ENCODE measurements around the gene CKAP4. TPM values are rescaled to one million over a fixed set of nuclear protein-coding genes. Genes with fewer than 3 reads are reported as not detected.

Gene CKAP4
- total RNA-seq, 1 experiment from 2014 or later = 108 TPM

- Mint-ChIP-seq H3K4me3 (ENCODE audit: low read depth, unreplicated experiment) (no peak overlapping the region), H3K36me3 (ENCODE audit: insufficient read depth, unreplicated experiment) (no peaks in the 10 kb centered on the region), H3K27me3 (ENCODE audit: unreplicated experiment) (peaks cover 60% of the 10 kb centered on the region), H3K27ac (ENCODE audit: unreplicated experiment) (no peak overlapping the region), H3K9me3 (ENCODE audit: low read depth, unreplicated experiment) (no peaks in the 10 kb centered on the region), H3K4me1 (ENCODE audit: low read depth, unreplicated experiment) (no peaks in the 10 kb centered on the region)
- DNase-seq = no peak
- intact Hi-C loops (cut with micrococcal nuclease; ENCODE audit: unreplicated experiment) = no loop called here
- no peak for TF ChIP-seq CTCF (IDR thresholded peaks at IDR 0.05; ENCODE audit: unreplicated experiment)
- BruUV-seq (replicated peaks) = no TSS peak
- CTCF ChIA-PET = no interaction called here
Measured at GRCh38 chr12:106197906-106198623, 49.8 kb downstream of the CKAP4 start.

DNA sequence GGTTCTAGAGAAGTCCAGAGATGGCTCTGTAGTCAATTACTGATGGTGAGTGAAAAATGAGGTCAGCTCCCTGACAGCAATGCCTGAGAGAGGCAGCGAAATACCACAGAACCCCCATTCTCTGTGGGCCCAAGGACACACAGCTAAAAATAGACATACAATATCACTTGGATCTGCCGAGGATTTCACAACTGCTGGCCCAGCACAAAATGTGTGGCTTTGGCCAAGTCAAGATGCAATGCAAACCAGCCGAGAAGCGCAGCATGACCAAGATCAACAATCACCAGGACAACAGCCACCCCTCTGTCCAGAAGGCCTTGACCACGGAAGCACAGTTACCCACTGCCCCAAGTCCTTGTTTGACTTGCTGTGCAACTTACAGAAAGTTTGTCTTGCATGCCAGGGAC, 52.2 kb downstream of the CKAP4 start:
- Mint-ChIP-seq H3K27ac (ENCODE audit: unreplicated experiment) (no peak overlapping the region), H3K9me3 (ENCODE audit: low read depth, unreplicated experiment) (no peaks in the 10 kb centered on the region), H3K4me1 (ENCODE audit: low read depth, unreplicated experiment) (no peaks in the 10 kb centered on the region), H3K36me3 (ENCODE audit: insufficient read depth, unreplicated experiment) (no peaks in the 10 kb centered on the region), H3K27me3 (ENCODE audit: unreplicated experiment) (peaks cover 60% of the 10 kb centered on the region), H3K4me3 (ENCODE audit: low read depth, unreplicated experiment) (no peak overlapping the region)
- no peak for DNase-seq
- intact Hi-C loops (cut with micrococcal nuclease; ENCODE audit: unreplicated experiment) = no loop called here
- TF ChIP-seq CTCF (IDR thresholded peaks at IDR 0.05; ENCODE audit: unreplicated experiment) = no peak
- CTCF ChIA-PET = no interaction called here
- no TSS peak for BruUV-seq (replicated peaks)

- Mint-ChIP-seq H3K27ac (ENCODE audit: unreplicated experiment) (no peak overlapping the region), H3K4me3 (ENCODE audit: low read depth, unreplicated experiment) (no peak overlapping the region), H3K27me3 (ENCODE audit: unreplicated experiment) (peaks cover 59% of the 10 kb centered on the region), H3K4me1 (ENCODE audit: low read depth, unreplicated experiment) (no peaks in the 10 kb centered on the region), H3K9me3 (ENCODE audit: low read depth, unreplicated experiment) (no peaks in the 10 kb centered on the region), H3K36me3 (ENCODE audit: insufficient read depth, unreplicated experiment) (no peaks in the 10 kb centered on the region)
- DNase-seq = no peak
- no peak for TF ChIP-seq CTCF (IDR thresholded peaks at IDR 0.05; ENCODE audit: unreplicated experiment)
- intact Hi-C loops (cut with micrococcal nuclease; ENCODE audit: unreplicated experiment) = no loop called here
- CTCF ChIA-PET = no interaction called here
- no TSS peak for BruUV-seq (replicated peaks)
Measured at GRCh38 chr12:106194351-106194750, 53.5 kb downstream of the CKAP4 start.

DNA sequence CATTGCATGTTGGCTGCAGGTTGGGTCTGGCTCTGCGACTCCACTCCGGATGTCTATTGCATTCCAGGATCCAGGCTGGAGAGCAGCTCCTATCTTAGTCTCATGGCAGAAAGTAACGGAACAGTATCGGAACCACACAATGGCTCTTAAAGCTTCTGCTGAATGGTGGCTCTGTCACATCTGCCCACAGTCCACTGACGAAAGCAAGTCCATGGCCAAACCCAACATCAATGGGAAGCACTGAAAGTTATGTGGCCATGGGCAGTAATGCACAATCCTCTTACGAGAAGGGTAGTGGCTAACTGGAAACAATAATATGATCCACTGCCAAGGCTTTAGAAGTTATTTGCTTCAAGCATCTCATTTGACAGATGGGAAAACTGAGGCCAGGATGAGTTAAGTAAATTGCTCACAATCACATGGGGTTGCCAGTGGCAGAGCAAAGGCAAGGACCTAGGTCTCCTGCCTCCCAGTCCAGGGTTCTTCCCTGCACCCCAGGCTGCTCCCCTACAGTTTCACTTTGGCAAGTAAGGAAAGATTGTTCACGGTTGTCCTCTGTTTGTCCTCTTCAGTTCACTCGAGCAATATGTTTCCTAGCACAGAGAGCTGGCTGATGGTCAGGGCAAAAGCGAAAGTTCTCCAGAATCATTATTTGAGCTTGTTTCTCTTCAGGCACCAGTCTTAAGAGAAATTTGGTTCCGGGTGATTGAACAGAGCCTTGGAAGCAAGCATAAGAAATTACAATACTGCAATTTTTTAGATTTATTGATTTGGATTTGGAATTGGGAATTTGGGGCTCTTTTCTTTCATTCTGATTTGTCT, 54.2 kb downstream of the CKAP4 start:
- Mint-ChIP-seq H3K27me3 (ENCODE audit: unreplicated experiment) (peaks cover 58% of the 10 kb centered on the region), H3K36me3 (ENCODE audit: insufficient read depth, unreplicated experiment) (no peaks in the 10 kb centered on the region), H3K4me3 (ENCODE audit: low read depth, unreplicated experiment) (no peak overlapping the region), H3K4me1 (ENCODE audit: low read depth, unreplicated experiment) (no peaks in the 10 kb centered on the region), H3K9me3 (ENCODE audit: low read depth, unreplicated experiment) (no peaks in the 10 kb centered on the region), H3K27ac (ENCODE audit: unreplicated experiment) (no peak overlapping the region)
- CTCF ChIA-PET = no interaction called here
- BruUV-seq (replicated peaks) = no TSS peak
- no peak for DNase-seq
- no peak for TF ChIP-seq CTCF (IDR thresholded peaks at IDR 0.05; ENCODE audit: unreplicated experiment)
- intact Hi-C loops (cut with micrococcal nuclease; ENCODE audit: unreplicated experiment) = no loop called here
